GM21381 (cell line): ENCODE results near the gene OTULIN.

Experiments
- ATAC-seq: cut with Tn5 transposase; IDR thresholded peaks from one replicate; pipeline ENCODE4 v1.9.1; 2021; ENCODE audit warnings: mild to moderate bottlenecking, moderate library complexity; ENCODE audit not compliant: unreplicated experiment

OTULIN gene

GRCh38 chr5:14716755-14717752, 52.5 kb downstream of the OTULIN start:
- ATAC-seq: no peak

GRCh38 chr5:14718778-14719177, 54.3 kb downstream of the OTULIN start:
- ATAC-seq: no peak

DNA sequence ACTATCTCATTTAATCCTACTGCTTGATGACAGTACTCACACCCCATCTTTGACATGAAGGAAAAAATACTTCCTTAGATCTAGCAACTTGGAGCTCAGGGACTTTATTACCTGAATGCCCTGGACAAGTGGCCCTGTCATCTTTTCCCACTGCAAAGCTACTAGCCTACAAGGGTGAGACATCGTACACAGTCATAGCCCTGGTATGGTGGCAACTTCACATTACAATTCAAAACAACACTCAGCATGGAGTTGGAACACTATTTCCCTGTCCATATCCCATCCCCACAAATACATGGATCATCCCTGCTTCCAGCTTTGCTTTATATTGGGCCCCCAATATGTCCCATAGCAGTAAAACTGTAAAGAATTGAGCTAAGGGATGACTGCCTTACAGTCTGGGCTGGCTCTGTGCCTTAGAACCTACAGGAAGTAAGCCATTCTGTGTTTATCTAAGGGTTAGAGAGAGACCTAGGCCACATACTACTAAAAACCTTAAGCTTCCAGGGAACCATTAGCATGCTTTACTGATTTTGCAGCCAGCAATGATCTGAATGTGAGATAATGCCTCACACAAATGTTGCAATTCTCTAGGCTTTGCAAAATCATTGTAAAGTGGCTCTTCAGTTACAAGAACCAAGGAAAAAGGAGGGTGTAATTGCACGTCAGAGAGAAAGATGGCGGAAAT, 55.9 kb downstream of the OTULIN start:
- no peak for ATAC-seq

DNA sequence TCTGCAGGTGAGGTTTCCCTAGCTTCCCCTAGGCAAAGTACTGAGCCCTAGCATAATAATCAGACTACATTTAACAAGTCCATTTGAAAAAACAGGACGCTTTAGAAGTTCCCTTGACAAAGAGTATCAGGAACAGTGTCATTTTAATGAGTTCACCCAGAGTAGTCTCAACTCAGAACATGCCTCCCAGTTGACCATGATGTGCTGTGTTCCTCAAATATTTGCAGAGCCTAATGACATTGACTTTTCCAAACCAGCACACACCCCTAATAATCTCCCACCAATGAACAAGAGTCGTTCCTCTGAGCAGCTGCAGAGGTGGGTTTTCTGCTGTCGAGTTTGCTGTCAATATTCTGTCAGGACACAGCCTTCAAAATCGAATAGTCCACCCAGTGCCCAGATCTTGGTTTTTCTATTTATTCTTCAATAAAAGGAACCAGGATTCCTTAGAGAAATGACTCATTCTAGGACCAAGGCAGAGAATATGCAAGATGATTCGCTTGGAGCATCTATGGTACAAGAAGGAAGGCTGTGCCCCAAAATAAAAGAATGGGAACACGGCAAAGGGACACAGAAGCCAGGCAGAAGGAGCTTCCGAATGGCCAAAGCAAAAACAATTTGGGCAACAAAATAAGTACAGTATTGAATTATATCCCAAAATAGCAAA, 57.6 kb downstream of the OTULIN start:
- no peak for ATAC-seq

DNA sequence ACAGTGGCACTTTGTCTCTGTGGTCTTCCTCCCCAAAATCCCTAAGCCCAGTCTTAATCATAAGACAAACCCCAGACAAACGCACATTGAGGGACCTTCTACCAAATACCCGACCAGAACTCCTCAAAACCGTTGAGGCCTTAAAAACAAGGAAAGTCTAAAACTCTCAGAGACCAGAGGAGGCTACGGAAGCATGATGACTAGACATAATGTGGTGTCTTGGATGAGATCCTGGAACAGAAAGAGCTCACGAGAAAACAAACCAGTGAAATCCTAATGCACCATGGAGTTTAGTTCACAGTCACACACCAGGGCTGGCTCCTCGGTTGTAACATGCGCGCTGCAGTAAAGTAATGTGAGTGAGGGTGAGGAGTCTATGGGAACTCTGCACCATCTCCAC, 58.4 kb downstream of the OTULIN start:
- no peak for ATAC-seq

DNA sequence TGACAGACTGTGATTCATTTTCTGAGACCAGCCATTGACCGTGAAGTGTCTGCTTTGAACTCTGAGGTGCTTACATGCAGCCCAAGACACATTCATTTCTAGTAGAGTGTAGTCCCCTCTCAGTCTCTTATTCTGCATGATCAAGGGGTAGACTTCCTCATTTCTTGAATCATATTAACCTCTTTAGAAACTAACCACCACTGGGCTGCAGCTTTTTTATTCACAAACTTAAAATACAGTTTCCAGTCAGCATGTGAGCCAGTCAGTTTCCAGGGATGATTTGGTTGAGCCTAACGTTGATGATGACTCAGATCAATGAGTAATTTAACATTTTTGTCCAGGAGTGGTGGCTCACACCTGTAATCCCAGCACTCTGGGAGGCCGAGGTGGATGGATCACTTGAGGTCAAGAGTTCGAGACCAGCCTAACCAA, 59.2 kb downstream of the OTULIN start:
- ATAC-seq: no peak

DNA sequence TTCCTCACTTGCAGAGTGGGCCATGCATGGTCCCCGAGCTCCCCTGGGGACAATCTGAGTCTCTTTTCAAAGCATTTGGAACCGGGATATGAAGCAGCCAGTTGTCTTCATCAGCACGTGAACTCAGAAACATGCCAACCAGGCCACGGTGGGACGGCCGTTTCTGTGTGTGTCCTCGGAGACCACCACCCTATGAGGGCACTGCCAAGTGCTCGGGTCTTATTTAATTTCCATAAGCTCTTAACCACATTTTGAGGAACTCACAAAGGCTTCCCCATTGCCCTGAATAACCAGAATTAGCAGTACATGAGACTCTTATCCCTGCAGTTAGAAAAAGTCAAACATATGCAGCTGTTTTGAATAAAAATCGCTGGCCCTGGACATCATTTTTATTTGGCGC, 60.1 kb downstream of the OTULIN start:
- no peak for ATAC-seq

DNA sequence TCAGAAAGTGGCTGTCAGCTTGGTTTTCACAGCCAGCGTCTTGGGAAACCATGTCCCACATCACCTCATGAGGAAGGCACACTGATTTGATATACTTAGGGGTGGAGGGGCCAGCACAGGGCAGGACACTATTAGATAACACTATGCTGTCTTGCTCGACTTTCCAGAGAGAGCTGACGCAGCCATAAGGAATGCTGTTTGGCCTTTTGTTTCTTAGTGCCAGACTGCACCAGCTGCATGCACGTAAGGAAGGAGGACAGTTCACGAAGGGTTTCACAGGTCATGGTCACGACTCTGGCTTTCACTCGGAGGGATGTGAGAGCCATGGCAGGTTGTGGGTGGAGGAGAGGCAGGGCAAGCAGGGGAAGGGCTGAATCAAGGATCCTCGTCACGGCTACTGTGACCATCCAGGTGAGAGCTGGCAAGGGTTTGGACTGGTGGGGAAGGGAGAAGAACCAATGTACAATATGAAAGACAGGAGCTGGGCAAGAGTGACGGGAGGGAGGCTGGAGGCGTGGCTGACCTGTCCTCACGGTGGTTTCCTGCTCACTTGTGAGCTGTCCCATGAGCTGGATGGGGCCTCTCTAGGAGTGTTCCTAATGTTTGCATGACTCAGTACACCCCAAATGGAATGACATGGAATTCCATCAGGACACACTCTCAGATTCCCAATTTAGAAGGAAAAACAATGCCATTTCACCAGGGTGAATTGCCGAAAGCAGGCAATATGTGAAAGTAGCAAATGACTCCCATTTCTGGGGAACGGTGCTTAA, 61.7 kb downstream of the OTULIN start:
- no peak for ATAC-seq

DNA sequence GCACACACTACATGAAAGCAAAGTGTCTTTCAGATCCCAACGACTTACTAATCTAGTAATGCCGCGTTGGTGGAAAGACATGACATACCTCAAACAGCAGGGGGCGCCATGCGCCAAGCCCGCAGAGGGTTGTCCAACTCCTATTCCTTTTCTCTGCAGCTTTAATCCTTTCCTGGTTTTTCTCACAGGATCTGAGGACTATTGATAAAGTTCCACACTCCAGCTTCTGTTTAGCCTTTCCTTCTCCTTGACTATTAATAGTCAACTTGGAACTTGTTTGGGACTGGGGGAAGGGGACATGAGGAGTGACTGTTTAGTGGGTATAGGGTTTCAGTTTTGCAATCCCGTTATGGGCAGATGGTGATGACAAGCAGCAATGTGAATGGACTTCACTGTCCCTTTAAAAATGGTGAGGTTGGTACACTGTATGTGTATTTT, 62.9 kb downstream of the OTULIN start:
- peak; percentile 66 for ATAC-seq

DNA sequence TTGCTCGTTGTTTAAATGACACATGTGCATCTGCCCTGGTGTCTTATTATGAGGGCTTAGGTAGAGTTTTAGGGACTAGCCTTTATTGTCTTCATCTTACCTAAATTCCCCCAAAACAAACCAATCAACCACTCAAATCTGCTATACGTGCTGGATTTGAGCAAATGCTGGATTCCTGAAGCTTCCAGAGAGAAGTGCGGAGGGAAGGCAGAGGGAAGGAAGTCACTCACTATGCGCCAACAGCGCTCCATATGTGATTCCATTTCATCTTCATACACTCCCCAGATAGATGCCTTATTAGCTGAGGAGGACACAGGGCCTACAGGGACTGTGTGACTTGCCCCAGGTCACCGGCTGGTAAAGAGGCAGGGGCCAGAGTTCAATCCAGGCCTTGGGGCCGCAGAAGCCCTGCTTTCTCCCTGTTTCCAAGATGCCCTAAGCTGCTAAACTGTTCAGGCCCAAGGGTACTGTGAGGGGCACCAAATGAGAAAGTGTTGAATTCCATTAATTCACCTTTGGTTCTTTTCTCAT, 63.5 kb downstream of the OTULIN start:
- ATAC-seq: no peak

- ATAC-seq: no peak
Observed at GRCh38 chr5:14728459-14728938, 64.0 kb downstream of the OTULIN start.

DNA sequence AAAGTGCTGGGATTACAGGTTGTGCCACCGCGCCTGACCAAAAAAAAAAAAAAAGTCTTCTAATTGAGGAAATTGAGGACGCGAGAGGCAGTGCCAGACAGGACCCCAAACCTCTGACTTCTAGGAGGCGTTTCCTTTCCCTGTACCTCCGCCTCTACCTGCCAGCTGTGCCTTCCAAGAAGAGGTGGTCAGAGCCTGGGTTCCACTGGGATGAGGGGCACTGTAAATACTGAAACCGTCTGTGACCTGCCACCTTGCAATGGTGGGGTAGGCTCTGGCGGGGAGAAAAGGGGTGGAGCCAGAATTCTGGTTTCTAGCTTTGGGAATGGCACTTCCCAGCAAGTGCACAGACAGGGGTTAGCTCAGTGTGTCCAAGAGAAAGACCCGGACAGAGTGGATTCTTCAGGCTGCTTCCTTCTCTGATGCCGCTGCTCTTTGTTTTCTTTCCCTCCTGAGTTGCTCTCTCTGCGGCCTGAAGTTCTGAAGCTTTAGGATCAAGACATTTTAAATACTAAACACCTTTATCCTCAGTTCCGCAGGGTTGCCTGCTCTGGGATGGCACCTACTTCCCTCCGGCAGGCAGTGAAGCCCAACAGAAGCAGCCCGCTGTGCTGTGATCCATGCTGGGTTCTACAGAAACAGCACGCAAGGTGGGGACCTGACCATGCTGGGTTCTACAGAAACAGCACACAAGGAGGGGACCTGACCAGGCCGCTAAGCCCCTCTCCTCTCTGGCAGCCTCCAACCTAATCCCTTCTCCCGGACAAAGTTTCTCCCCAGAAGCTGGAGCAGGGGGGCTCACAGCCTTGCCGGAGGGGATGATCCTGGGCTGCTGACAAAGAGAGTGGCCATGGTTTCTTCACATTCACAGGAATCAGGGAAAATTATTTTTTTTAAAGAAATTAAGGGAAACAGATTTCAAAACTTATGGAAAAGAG, 65.2 kb downstream of the OTULIN start:
- ATAC-seq: no peak

DNA sequence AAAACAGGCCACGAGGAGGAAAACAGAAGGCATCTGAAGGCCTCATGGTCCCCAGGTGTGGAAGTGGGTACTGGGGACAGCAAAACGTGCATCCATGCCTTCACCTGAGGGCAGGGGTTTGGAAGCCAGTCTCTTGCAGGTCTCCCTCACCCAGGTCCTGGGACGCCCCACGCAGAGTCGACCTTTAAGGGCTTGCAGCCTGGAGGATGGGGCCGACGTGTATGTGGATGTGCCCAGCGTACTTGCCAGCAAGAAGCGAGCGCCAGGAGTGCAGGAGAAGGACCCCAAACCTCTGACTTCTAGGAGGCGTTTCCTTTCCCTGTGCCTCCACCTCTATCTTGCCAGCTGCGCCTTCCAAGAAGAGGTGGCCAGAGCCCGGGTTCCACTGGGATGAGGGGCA, 65.9 kb downstream of the OTULIN start:
- ATAC-seq: no peak

DNA sequence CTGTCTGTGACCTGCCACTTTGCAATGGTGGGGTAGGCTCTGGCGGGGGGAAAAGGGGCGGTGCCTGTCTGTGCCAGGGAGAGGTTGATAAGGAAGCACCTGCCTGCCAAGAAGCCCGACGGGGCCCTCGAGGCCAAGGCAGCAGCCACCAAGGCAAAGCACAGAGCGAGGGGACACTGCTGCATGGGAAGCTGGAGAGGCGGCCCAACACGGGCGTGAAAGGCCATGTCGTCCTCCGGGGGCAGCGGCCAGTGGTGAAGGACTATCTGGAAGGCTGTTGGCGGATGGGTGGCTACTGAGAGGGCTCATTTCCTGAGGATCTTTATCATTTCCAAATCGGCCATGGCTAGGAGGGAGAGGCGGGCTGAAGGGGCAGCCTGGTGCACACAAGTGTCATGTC, 66.4 kb downstream of the OTULIN start:
- no peak for ATAC-seq

DNA sequence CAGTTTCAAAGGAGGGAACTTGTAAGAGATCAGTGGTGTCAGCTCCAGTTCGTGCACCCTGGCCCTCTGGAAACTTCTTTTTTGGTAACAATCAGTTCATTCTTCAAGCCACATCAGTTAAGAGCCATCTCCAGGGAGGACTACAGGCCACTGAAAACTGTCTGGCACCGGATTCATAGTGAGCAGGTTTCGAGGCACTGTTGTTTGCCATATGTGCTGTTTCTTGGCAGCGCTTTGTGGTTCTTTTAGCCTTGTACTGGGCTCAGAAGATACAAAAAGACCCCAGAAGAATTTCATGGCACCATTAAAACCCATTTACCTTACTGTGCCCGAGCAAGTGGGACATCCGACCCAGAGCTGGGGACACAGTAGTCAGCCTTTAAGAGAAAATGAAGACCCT, 68.5 kb downstream of the OTULIN start:
- ATAC-seq: no peak

- ATAC-seq: no peak
Observed at GRCh38 chr5:14733661-14734060, 69.1 kb downstream of the OTULIN start.

- ATAC-seq: no peak
Observed at GRCh38 chr5:14734396-14734795, 69.9 kb downstream of the OTULIN start.

- ATAC-seq: no peak
Observed at GRCh38 chr5:14735944-14736343, 71.4 kb downstream of the OTULIN start.

DNA sequence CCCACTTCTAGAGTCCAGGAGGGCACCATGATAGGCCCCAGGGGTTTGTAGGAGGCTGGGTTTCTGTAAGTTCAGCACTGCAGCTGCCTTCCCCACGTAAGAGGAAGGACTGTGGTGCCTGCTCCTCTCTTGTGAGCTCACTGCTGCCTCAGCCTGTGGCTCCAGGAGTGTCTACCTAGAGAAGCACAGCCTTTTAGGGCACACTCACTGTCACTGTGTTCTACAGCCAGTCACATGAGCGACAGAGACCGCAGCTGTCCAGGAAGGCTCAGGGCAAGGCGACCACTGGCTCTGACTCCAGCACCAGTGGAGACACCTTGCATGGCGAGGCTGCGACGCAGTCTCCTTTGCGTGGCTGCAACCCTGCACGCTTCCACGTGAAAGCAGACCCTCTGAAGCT, 72.8 kb downstream of the OTULIN start:
- ATAC-seq: no peak
